Amniotic stem cell (primary cell): ENCODE results near the gene MAS1L.

Source experiments
- DNase-seq: peaks from one replicate; lab custom pipeline; 2025; lab: John Stamatoyannopoulos, UW

The MAS1L gene

GRCh38 chr6:29510202-29510601 lies 22.4 kb upstream of the MAS1L start:
- DNase-seq = no peak

- DNase-seq = no peak
Measured at GRCh38 chr6:29509711-29510110, 22.0 kb upstream of the MAS1L start.

- no peak for DNase-seq
Measured at GRCh38 chr6:29509239-29509638, 21.5 kb upstream of the MAS1L start.

- DNase-seq = no peak
Measured at GRCh38 chr6:29507319-29507718, 19.6 kb upstream of the MAS1L start.

GRCh38 chr6:29506446-29507067 lies 18.8 kb upstream of the MAS1L start:
- DNase-seq = no peak

- no peak for DNase-seq
Measured at GRCh38 chr6:29505808-29506207, 18.1 kb upstream of the MAS1L start.

- no peak for DNase-seq
Measured at GRCh38 chr6:29504961-29505360, 17.2 kb upstream of the MAS1L start.

GRCh38 chr6:29502597-29502996 lies 14.8 kb upstream of the MAS1L start:
- DNase-seq = peak; percentile 14

GRCh38 chr6:29502181-29502580 lies 14.4 kb upstream of the MAS1L start:
- no peak for DNase-seq

- DNase-seq = no peak
Measured at GRCh38 chr6:29501106-29501505, 13.3 kb upstream of the MAS1L start.

GRCh38 chr6:29500594-29500993 lies 12.8 kb upstream of the MAS1L start:
- DNase-seq = no peak

- no peak for DNase-seq
Measured at GRCh38 chr6:29499704-29500103, 11.9 kb upstream of the MAS1L start.

- no peak for DNase-seq
Measured at GRCh38 chr6:29496961-29497360, 9.2 kb upstream of the MAS1L start.

GRCh38 chr6:29495571-29495970 lies 7.8 kb upstream of the MAS1L start:
- no peak for DNase-seq

- DNase-seq = no peak
Measured at GRCh38 chr6:29494131-29494530, 6.4 kb upstream of the MAS1L start.

- DNase-seq = no peak
Measured at GRCh38 chr6:29493261-29493660, 5.5 kb upstream of the MAS1L start.

- DNase-seq = no peak
Measured at GRCh38 chr6:29491574-29491973, 3.8 kb upstream of the MAS1L start.

- DNase-seq = no peak
Measured at GRCh38 chr6:29490552-29490951, 2.8 kb upstream of the MAS1L start.

- no peak for DNase-seq
Measured at GRCh38 chr6:29490055-29490454, 2.3 kb upstream of the MAS1L start.

- no peak for DNase-seq
Measured at GRCh38 chr6:29489286-29489685, 1.5 kb upstream of the MAS1L start.

GRCh38 chr6:29488874-29489273 lies 1.1 kb upstream of the MAS1L start:
- no peak for DNase-seq

GRCh38 chr6:29487131-29487530 lies 625 bp downstream of the MAS1L start:
- DNase-seq = no peak

- no peak for DNase-seq
Measured at GRCh38 chr6:29486577-29486976, 1.2 kb downstream of the MAS1L start.

- DNase-seq = no peak
Measured at GRCh38 chr6:29483735-29484134, 4.0 kb downstream of the MAS1L start.

- DNase-seq = no peak
Measured at GRCh38 chr6:29483186-29483585, 4.6 kb downstream of the MAS1L start.
